DOHH2 (cell line): Measurements from ENCODE around the gene OR9I1.

Experiments used
- CTCF ChIP-seq: fragments of 200-600 bp; sonication (generic); IDR thresholded peaks from one replicate; pipeline ENCODE4 v1.5.1; 2014; ENCODE audit warnings: antibody characterized with exemption, mild to moderate bottlenecking, low read depth, low read length; ENCODE audit not compliant: poor library complexity, severe bottlenecking
- EZH2phosphoT487 ChIP-seq: fragments of 200-600 bp; sonication (generic); IDR thresholded peaks from 2 replicates; pipeline ENCODE4 v1.6.1; 2017; ENCODE audit warnings: borderline replicate concordance, mild to moderate bottlenecking, antibody characterized with exemption, low read length, moderate library complexity, mixed read lengths

DNA sequence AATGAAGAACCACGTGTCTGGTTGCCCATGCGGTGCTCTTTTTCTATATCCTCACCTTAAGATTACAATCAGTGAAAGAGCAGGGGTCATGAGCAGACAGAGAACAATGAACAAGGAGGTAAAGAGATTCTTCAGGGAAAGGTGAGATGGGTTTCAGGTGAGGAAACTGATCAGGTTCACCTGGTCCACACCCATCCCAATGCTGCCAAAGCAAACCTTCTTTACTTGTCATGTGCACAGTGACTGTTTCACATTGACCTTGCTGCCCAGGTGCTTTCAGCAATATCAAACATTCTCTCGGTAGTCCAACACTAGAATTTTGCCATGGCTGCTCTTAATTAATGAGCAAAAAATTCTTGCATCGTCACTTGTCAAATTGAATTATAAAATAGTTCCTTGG, 39.1 kb upstream of the OR9I1 start:
- TF ChIP-seq CTCF (no peak), EZH2phosphoT487 (no peak)
